Measurements from ENCODE around the gene ATRNL1.

ATRNL1 gene

GRCh38 chr10:115914475-115914874 is 821.3 kb downstream of the ATRNL1 start:
- DNase-seq: no peak

- DNase-seq: no peak
These were observed 822.3 kb downstream of the ATRNL1 start for GRCh38 chr10:115915429-115915828.

GRCh38 chr10:115918812-115919211 is 825.6 kb downstream of the ATRNL1 start:
- DNase-seq: no peak

GRCh38 chr10:115921795-115922194 is 828.6 kb downstream of the ATRNL1 start:
- no peak for DNase-seq

- no peak for DNase-seq
These were observed 838.1 kb downstream of the ATRNL1 start for GRCh38 chr10:115931309-115931708.

GRCh38 chr10:115932099-115932498 is 838.9 kb downstream of the ATRNL1 start:
- DNase-seq: no peak

GRCh38 chr10:115933098-115933497 is 839.9 kb downstream of the ATRNL1 start:
- DNase-seq: no peak

GRCh38 chr10:115935731-115936130 is 842.6 kb downstream of the ATRNL1 start:
- no peak for DNase-seq

GRCh38 chr10:115936926-115937767 is 844.0 kb downstream of the ATRNL1 start:
- no peak for DNase-seq

GRCh38 chr10:115937768-115938056 is 844.5 kb downstream of the ATRNL1 start:
- DNase-seq: peak; percentile 71

- DNase-seq: no peak
These were observed 846.1 kb downstream of the ATRNL1 start for GRCh38 chr10:115939101-115939854.

GRCh38 chr10:115941361-115941771 is 848.2 kb downstream of the ATRNL1 start:
- no peak for DNase-seq

- DNase-seq: no peak
These were observed 848.9 kb downstream of the ATRNL1 start for GRCh38 chr10:115942101-115942500.

- DNase-seq: no peak
These were observed 851.4 kb downstream of the ATRNL1 start for GRCh38 chr10:115944538-115944937.

- DNase-seq: no peak
These were observed 852.7 kb downstream of the ATRNL1 start for GRCh38 chr10:115945701-115946445.

- no peak for DNase-seq
These were observed 853.9 kb downstream of the ATRNL1 start for GRCh38 chr10:115947104-115947503.

GRCh38 chr10:115948465-115948864 is 855.3 kb downstream of the ATRNL1 start:
- peak; percentile 2 for DNase-seq

GRCh38 chr10:115949282-115949844 is 856.2 kb downstream of the ATRNL1 start:
- no peak for DNase-seq

GRCh38 chr10:115950320-115950719 is 857.2 kb downstream of the ATRNL1 start:
- DNase-seq: no peak

GRCh38 chr10:115951242-115951641 is 858.1 kb downstream of the ATRNL1 start:
- no peak for DNase-seq

- no peak for DNase-seq
These were observed 860.1 kb downstream of the ATRNL1 start for GRCh38 chr10:115953281-115953680.

GRCh38 chr10:115953968-115954367 is 860.8 kb downstream of the ATRNL1 start:
- DNase-seq: no peak
